AG09309 (cell line): Measurements from ENCODE around the gene HOXD9.

ENCODE experiments used
- DNase-seq: peaks from one replicate; pipeline ENCODE4 v3.0.0-alpha.2; 2010; ENCODE audit warnings: low read depth
- H3K4me3 ChIP-seq: 2 replicates; pipeline ENCODE4 v1.5.1; 2011; ENCODE audit warnings: mild to moderate bottlenecking, low read depth, low read length, moderate library complexity; ENCODE audit not compliant: control insufficient read depth
- TF ChIP-seq, protein P1 (sequence below): IDR thresholded peaks from 2 replicates; pipeline ENCODE4 v1.5.1; 2011; ENCODE audit warnings: mild to moderate bottlenecking, low read depth, low read length, inconsistent platforms; ENCODE audit not compliant: insufficient read depth, control insufficient read depth; ENCODE audit errors: missing control alignments

Gene HOXD9

DNA sequence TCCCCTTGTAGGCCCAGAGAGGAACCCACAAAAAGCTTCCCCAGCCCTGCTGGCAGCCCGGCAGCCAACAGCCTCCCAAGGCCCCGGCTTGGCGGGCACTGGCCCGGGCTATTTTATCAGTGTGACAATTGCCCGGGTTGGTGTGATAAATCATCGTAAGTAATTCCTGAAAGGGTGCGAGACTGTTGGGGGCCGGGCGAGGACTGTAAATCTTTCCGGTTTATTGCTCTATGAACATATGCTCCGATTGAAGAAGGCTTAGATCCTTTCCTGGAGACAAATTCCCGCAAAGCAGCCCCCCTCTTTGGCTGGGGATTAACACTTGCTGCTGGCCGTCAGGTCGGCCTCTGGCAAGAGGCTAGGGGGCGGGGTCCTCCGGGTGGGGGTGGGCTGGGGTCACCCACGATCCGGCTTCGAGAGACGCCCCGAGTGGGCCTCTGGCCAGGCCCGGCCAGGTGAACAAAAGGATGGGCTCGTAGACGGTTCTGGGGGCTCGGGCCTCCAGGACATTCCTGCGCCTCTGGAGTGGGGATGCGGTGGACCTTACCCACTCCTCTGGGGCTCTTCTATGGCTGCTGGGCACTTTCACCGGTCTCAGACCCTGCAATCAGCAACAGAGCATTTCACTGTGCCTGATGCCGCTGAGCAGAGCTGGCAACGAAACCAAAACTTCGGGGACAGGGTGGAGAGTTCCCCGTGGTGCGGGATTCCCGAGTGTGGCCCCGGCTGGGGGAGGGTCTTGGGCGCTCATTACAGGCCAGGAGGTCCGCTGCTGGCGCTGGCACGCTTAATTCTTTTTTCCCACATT lies 36.5 kb downstream of the HOXD9 start:
- H3K4me3 ChIP-seq = no peak overlapping the region
- TF ChIP-seq, protein P1, sequence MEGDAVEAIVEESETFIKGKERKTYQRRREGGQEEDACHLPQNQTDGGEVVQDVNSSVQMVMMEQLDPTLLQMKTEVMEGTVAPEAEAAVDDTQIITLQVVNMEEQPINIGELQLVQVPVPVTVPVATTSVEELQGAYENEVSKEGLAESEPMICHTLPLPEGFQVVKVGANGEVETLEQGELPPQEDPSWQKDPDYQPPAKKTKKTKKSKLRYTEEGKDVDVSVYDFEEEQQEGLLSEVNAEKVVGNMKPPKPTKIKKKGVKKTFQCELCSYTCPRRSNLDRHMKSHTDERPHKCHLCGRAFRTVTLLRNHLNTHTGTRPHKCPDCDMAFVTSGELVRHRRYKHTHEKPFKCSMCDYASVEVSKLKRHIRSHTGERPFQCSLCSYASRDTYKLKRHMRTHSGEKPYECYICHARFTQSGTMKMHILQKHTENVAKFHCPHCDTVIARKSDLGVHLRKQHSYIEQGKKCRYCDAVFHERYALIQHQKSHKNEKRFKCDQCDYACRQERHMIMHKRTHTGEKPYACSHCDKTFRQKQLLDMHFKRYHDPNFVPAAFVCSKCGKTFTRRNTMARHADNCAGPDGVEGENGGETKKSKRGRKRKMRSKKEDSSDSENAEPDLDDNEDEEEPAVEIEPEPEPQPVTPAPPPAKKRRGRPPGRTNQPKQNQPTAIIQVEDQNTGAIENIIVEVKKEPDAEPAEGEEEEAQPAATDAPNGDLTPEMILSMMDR = no peak
- no peak for DNase-seq

DNA sequence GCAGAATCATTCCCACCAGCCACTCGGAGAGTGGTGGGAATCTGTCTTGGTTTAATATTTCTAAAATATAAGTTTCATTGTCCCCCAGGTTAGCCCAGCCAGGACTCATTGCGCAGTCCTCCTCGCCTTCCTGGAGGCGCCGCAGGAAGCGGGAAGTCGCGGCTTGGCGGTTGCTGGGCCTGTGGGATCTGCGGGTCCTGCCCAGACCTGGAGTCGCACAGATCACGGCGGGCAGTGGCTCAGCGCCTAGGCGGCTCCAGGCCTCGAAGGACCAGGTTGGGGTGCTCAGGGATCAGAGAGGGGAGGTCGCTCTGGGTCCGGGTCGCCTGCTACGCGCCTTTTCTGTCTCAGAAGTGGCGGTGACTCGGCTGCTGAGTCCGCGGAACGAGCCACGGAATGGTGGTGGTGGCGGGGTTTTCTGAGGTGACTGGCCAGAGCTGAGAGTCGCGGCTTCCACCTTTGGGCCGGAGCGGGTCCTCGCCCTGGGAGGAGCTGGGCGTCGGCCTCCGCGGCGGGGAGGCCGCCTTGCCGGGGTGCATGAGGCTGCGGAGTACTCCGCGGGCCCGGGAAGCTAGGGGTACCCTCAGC lies 37.2 kb downstream of the HOXD9 start:
- DNase-seq = no peak

DNA sequence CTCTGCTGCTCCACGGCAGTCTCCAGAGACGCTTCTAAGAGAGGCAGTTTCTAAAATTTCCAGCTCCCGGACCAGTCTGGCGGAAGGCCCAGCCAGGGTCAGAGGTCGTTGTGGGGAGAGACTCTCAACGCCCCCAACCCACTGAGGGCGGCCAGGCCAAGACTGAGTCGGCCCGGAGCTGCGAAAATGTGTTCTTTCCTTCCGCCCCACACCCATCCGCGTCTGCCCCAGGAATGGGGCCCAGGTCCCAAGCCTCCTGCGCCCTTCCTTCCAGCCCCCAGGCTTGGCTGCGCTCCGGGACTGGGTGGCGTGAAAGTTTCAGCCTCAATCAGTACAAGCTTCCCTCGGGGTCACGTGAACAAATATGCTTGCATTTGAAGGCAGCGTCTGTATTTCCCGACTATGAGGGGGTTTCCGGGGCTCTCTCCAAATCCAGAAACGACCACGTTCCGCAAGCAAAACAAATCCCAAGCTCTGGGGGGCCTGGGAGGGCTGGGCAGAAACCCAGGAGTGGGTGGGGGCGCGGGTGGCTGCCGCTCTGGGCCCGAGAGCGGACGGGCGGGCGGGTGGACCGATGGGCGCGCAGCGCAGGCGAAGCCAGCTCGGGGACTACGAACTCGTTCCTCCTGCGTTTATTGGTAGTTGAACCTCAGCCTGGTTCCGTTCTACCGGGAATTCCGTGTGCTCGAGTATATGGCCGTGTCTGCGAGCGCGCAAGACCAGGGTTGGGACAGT lies 37.9 kb downstream of the HOXD9 start:
- H3K4me3 ChIP-seq = no peak overlapping the region
- no peak for DNase-seq
- TF ChIP-seq, protein P1 = no peak

More for the DNA sequence above, 37.2 kb downstream of the HOXD9 start:
- H3K4me3 ChIP-seq = no peak overlapping the region
- TF ChIP-seq, protein P1 = no peak

DNA sequence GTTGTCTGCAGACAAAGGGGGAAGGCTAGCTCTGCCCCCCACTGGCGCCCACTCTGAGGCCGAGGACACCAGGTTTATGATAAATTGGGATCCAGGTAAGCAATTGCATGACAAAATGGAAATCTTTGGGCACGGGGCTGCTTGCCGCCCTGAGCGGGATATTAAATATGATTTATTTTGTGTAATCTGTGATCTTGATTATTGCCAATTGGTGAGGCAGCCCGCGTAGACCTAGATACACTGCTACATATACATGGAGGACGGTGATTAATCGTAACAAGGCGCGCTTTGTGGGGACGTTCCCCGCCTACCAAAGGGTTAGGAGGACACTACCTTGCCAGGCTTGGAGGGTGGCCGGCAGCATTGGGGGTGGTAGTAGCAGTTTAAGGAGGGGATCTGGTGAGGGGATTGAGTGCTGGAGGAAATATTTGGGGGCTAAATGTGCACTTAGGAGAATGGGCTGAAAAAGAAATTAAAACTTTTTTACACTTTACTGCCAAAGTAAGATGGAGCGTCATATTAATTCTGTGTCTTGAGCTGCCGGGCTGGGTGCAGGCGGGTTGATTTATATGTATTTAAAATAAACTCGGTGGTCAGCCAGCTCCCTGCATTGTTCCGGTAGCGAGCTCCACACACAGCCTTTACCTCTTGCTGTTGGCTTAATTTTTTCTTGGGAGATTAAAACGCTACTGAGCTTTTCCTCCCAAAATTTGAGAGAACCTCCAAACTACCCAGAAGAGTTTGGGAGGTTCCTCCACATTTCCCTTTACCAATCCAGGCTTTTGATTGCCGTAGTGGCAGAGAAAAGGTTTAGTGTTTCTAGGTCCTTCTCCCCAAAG lies 38.7 kb downstream of the HOXD9 start:
- TF ChIP-seq, protein P1 = no peak
- H3K4me3 ChIP-seq = no peak overlapping the region
- DNase-seq = no peak

DNA sequence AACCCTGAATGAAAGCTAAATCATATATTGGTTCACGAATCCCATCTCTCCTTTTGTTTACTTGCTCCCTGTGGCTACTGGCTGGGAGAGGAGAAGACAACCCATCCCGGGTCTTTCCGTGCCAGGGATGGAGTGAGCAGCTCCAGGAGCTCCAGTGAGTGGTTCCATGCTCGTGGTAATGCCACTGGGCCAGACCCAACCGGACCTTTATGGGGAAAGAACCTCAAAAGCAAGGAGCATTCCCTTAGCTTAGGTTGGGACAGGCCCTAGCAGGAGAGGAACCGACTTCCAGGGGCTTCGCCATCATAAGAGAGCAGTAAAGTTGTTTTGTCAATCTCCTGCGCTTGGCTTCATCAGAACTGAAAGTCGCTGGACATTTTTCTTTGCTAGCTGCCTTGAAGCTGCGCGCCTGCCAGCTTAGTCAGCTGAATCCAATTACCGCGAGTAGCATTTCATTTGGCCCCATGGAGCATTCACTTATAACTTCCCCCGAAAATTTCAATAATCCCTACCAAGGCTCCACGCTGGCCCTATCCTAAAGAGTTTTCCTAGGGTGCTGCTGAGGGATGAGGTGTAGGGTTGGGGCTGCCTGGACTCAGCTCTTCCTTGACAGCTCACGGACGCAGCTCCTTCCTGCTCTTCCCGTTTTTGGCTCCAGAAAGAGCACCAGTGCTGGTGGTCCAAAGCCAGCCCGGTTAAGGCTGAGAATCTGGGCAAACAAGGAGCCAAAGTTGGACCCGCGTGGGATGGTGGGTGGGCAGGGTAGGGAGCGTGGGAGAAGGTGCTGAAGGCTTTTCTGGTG lies 39.5 kb downstream of the HOXD9 start:
- TF ChIP-seq, protein P1 = no peak
- DNase-seq = peak; percentile 20
- peak overlapping the region; percentile 20 for H3K4me3 ChIP-seq
